OCI-M1 (cell line): ENCODE measurements around the gene NCDN.

ENCODE experiments used
- DNase-seq: peaks from one replicate; lab custom pipeline; 2025; lab: John Stamatoyannopoulos, UW

Gene NCDN

GRCh38 chr1:35557611-35558373 is at the start of gene NCDN:
TSS of gene NCDN (plus strand) at chr1:35557799. CDS start at chr1:35558191, 392 bp downstream.
- peak; percentile 96 for DNase-seq

- peak; percentile 25 for DNase-seq
Observed at GRCh38 chr1:35507947-35508346, 49.7 kb upstream of the NCDN start.

GRCh38 chr1:35509558-35509957 is 48.0 kb upstream of the NCDN start:
- no peak for DNase-seq

GRCh38 chr1:35511305-35511704 is 46.3 kb upstream of the NCDN start:
- no peak for DNase-seq

GRCh38 chr1:35518183-35518582 is 39.4 kb upstream of the NCDN start:
- no peak for DNase-seq

GRCh38 chr1:35519432-35519831 is 38.2 kb upstream of the NCDN start:
- no peak for DNase-seq

GRCh38 chr1:35524106-35524505 is 33.5 kb upstream of the NCDN start:
- DNase-seq, result no peak

GRCh38 chr1:35530168-35530567 is 27.4 kb upstream of the NCDN start:
- no peak for DNase-seq

- no peak for DNase-seq
Observed at GRCh38 chr1:35530946-35531345, 26.7 kb upstream of the NCDN start.

- DNase-seq, result no peak
Observed at GRCh38 chr1:35531368-35531767, 26.2 kb upstream of the NCDN start.

- no peak for DNase-seq
Observed at GRCh38 chr1:35532497-35533223, 24.9 kb upstream of the NCDN start.

GRCh38 chr1:35533586-35533985 is 24.0 kb upstream of the NCDN start:
- peak; percentile 31 for DNase-seq

GRCh38 chr1:35535243-35535642 is 22.4 kb upstream of the NCDN start:
- DNase-seq, result no peak

GRCh38 chr1:35536556-35537162 is 20.9 kb upstream of the NCDN start:
- DNase-seq, result no peak

GRCh38 chr1:35537806-35538205 is 19.8 kb upstream of the NCDN start:
- DNase-seq, result no peak

- DNase-seq, result no peak
Observed at GRCh38 chr1:35539073-35539823, 18.4 kb upstream of the NCDN start.

- no peak for DNase-seq
Observed at GRCh38 chr1:35539824-35540261, 17.8 kb upstream of the NCDN start.

- DNase-seq, result peak; percentile 88
Observed at GRCh38 chr1:35544976-35545375, 12.6 kb upstream of the NCDN start.

GRCh38 chr1:35546614-35547013 is 11.0 kb upstream of the NCDN start:
- no peak for DNase-seq

- no peak for DNase-seq
Observed at GRCh38 chr1:35553851-35554250, 3.7 kb upstream of the NCDN start.

- DNase-seq, result no peak
Observed at GRCh38 chr1:35554266-35555211, 3.1 kb upstream of the NCDN start.
